Liver (tissue), 3 donors: ENCODE results near the gene KCNK7.

Source experiments
- ATF3 ChIP-seq: IDR thresholded peaks from 2 replicates; pipeline ENCODE4 v1.6.1; 2016; ENCODE audit warnings: antibody characterized with exemption
- CTCF ChIP-seq: fragments of 150-350 bp; IDR thresholded peaks from 2 replicates; pipeline ENCODE4 v1.5.1; 2017; ENCODE audit warnings: improper control_type of control experiment, low read depth, low read length; ENCODE audit not compliant: missing input control
- EGR1 ChIP-seq, 2 donors: IDR thresholded peaks; 2 replicates each; pipeline ENCODE4 v1.6.1; 2016 to 2018; ENCODE audit warnings: antibody characterized with exemption in 2 of 2, low read depth in 2 of 2
- FOXA1 ChIP-seq: IDR thresholded peaks from 2 replicates; pipeline ENCODE4 v1.6.1; 2016; ENCODE audit warnings: antibody characterized with exemption
- JUND ChIP-seq, 2 donors: IDR thresholded peaks; 2 replicates each; pipeline ENCODE4 v1.6.1; 2016; ENCODE audit warnings: antibody characterized with exemption in 2 of 2
- RAD21 ChIP-seq, 2 donors: IDR thresholded peaks; 2 replicates each; pipeline ENCODE4 v1.6.1; 2016; ENCODE audit warnings: antibody characterized with exemption in 2 of 2, mild to moderate bottlenecking in 2 of 2
- SP1 ChIP-seq: IDR thresholded peaks from 2 replicates; pipeline ENCODE4 v1.6.1; 2018; ENCODE audit warnings: antibody characterized with exemption, mild to moderate bottlenecking
- TAF1 ChIP-seq: conservative IDR thresholded peaks from 2 replicates; pipeline ENCODE4 v1.6.1; 2016; ENCODE audit warnings: antibody characterized with exemption, mild to moderate bottlenecking
- YY1 ChIP-seq: IDR thresholded peaks from 2 replicates; pipeline ENCODE4 v1.6.1; 2016; ENCODE audit warnings: antibody characterized with exemption, mild to moderate bottlenecking
- TF ChIP-seq, protein P1 (sequence below): IDR thresholded peaks from 2 replicates; pipeline ENCODE4 v1.6.1; 2016; ENCODE audit warnings: antibody characterized with exemption
- TF ChIP-seq, protein P2 (sequence below): IDR thresholded peaks from 2 replicates; pipeline ENCODE4 v1.6.1; 2016; ENCODE audit warnings: antibody characterized with exemption, mild to moderate bottlenecking
- donor health status: healthy.
- donor health status: healthy.

DNA sequence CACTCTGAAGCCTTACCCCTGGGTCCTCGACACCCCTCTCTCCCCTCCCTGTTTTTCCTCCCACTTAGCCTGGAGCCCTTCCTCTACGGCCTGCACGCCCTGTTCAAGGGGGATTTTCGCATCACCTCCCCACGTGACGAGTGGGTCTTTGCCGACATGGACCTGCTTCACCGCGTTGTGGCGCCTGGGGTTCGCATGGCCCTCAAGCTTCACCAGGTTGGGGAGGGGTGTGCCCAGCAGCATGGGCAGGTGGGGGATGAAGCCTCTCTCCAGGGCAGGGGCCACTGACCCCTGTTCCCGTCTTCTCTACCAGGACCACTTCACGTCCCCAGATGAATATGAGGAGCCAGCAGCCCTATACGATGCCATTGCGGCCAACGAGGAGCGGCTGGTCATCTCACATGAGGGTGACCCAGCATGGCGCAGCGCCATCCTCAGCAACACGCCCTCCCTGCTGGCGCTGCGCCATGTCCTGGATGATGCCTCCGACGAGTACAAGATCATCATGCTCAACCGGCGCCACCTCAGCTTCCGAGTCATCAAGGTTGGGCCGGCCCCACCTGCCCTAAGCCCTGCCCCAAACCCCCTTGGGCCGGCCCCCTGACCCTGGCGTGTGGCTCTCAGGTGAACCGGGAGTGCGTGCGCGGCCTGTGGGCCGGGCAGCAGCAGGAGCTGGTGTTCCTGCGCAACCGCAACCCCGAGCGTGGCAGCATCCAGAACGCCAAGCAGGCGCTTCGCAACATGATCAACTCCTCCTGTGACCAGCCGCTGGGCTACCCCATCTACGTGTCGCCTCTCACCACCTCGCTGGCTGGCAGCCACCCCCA lies 39.5 kb upstream of the KCNK7 start:
- no peak for TF ChIP-seq CTCF
- TF ChIP-seq YY1: no peak
- TF ChIP-seq EGR1 (IDR thresholded peaks at IDR 0.05; ENCODE audit: low read depth in 2 of 2): no peak
- TF ChIP-seq, protein P1, sequence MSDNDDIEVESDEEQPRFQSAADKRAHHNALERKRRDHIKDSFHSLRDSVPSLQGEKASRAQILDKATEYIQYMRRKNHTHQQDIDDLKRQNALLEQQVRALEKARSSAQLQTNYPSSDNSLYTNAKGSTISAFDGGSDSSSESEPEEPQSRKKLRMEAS: no peak
- no peak for TF ChIP-seq FOXA1
- no peak for TF ChIP-seq RAD21 (IDR thresholded peaks at IDR 0.05)
- TF ChIP-seq ATF3: no peak
- no peak for TF ChIP-seq TAF1
- TF ChIP-seq SP1: no peak
- TF ChIP-seq JUND (IDR thresholded peaks at IDR 0.05): no peak
- TF ChIP-seq, protein P2, sequence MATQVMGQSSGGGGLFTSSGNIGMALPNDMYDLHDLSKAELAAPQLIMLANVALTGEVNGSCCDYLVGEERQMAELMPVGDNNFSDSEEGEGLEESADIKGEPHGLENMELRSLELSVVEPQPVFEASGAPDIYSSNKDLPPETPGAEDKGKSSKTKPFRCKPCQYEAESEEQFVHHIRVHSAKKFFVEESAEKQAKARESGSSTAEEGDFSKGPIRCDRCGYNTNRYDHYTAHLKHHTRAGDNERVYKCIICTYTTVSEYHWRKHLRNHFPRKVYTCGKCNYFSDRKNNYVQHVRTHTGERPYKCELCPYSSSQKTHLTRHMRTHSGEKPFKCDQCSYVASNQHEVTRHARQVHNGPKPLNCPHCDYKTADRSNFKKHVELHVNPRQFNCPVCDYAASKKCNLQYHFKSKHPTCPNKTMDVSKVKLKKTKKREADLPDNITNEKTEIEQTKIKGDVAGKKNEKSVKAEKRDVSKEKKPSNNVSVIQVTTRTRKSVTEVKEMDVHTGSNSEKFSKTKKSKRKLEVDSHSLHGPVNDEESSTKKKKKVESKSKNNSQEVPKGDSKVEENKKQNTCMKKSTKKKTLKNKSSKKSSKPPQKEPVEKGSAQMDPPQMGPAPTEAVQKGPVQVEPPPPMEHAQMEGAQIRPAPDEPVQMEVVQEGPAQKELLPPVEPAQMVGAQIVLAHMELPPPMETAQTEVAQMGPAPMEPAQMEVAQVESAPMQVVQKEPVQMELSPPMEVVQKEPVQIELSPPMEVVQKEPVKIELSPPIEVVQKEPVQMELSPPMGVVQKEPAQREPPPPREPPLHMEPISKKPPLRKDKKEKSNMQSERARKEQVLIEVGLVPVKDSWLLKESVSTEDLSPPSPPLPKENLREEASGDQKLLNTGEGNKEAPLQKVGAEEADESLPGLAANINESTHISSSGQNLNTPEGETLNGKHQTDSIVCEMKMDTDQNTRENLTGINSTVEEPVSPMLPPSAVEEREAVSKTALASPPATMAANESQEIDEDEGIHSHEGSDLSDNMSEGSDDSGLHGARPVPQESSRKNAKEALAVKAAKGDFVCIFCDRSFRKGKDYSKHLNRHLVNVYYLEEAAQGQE: no peak
